Natural killer cell (primary cell): Measurements from ENCODE around the gene INPP5A. TPM values are rescaled to one million over a fixed set of nuclear protein-coding genes. Genes with fewer than 3 reads are reported as not detected.

Experiments
- ATAC-seq, 3 donors: fragments of 150-1000 bp in 2 of 3; fragments of 200-7000 bp in 1 of 3; cut with Tn5 transposase; 1 replicate in 1 of 3; 2 replicates in 2 of 3; pipeline ENCODE4 v1.10.0; 2021; ENCODE audit warnings: mild to moderate bottlenecking in 2 of 3, moderate library complexity in 2 of 3
- DNase-seq, 2 donors: peaks; one replicate each; pipeline versions ENCODE4 v3.0.0 to v3.0.0-alpha.2; 2013 to 2021; ENCODE audit warnings: mixed read lengths in 1 of 2
- H3K27ac ChIP-seq: one replicate; pipeline ENCODE4 v1.5.1; 2013; ENCODE audit warnings: mild to moderate bottlenecking, low read length
- H3K27me3 ChIP-seq: one replicate; pipeline ENCODE4 v1.6.1; 2013; ENCODE audit warnings: low read length; ENCODE audit not compliant: control insufficient read depth, insufficient read depth
- H3K36me3 ChIP-seq: one replicate; pipeline ENCODE4 v1.6.1; 2013; ENCODE audit warnings: low read length; ENCODE audit not compliant: control insufficient read depth, insufficient read depth
- H3K4me1 ChIP-seq: one replicate; pipeline ENCODE4 v1.6.1; 2013; ENCODE audit warnings: low read length; ENCODE audit not compliant: control insufficient read depth, insufficient read depth
- H3K4me3 ChIP-seq: one replicate; pipeline ENCODE4 v1.5.1; 2013; ENCODE audit warnings: low read length
- H3K9me3 ChIP-seq: one replicate; pipeline ENCODE4 v1.6.1; 2013; ENCODE audit warnings: low read length; ENCODE audit not compliant: control insufficient read depth, insufficient read depth
- H3K27ac Mint-ChIP-seq, 2 donors: one replicate each; pipeline ENCODE4 v1.8.0; 2022; ENCODE audit warnings: mild to moderate bottlenecking in 2 of 2, mixed read lengths in 2 of 2, moderate library complexity in 1 of 2
- H3K27me3 Mint-ChIP-seq, 2 donors: one replicate each; pipeline ENCODE4 v1.8.0; 2022; ENCODE audit warnings: low read depth in 2 of 2, mixed read lengths in 2 of 2
- H3K36me3 Mint-ChIP-seq: one replicate; pipeline ENCODE4 v1.8.0; 2022; ENCODE audit warnings: mixed read lengths
- H3K4me1 Mint-ChIP-seq, 2 donors: one replicate each; pipeline ENCODE4 v1.8.0; 2022; ENCODE audit warnings: mixed read lengths in 2 of 2
- H3K4me3 Mint-ChIP-seq: one replicate; pipeline ENCODE4 v1.8.0; 2022; ENCODE audit warnings: mild to moderate bottlenecking, moderate library complexity, mixed read lengths
- H3K9me3 Mint-ChIP-seq, 2 donors: one replicate each; pipeline ENCODE4 v1.8.0; 2022; ENCODE audit warnings: mixed read lengths in 2 of 2
- WGBS: methylation state at CpG from one replicate; pipeline ENCODE4 v1.1.7; 2013; ENCODE audit warnings: missing lambda C conversion rate; ENCODE audit not compliant: insufficient coverage; 5-methylcytosine and 5-hydroxymethylcytosine counted together
- intact Hi-C: fragments of 100-400 bp; cut with micrococcal nuclease; formaldehyde crosslinking; loops from one replicate; pipeline ENCODE4 v1.14.2; 2022
- total RNA-seq, 4 donors: library from RNA; stranded (reverse); fragments of 120-200 nt in 1 of 4; gene quantifications; one replicate each; pipeline versions ENCODE4 v1.2.3 to v1.2.4, GENCODE V29; 2013 to 2022
- TF ChIP-seq, protein P1 (sequence below): fragments of 200-600 bp; IDR thresholded peaks from one replicate; pipeline ENCODE4 v1.8.0; 2022; ENCODE audit warnings: antibody characterized with exemption

The INPP5A gene
- total RNA-seq, 3 donors from 2014 or later (not counting 1 experiment from before 2014, with no cell fraction given), result 12.6 to 38.6 (median 18.6) TPM

GRCh38 chr10:132660385-132660784 is 122.8 kb downstream of the INPP5A start:
- no peaks in the 10 kb centered on the region for H3K36me3 Mint-ChIP-seq
- H3K27ac Mint-ChIP-seq, result no peak overlapping the region
- WGBS, result 88% methylated on average over 3 of the region's 3 CpGs
- Histone ChIP-seq H3K4me3 (no peak overlapping the region), H3K9me3 (no peaks in the 10 kb centered on the region), H3K27ac (no peak overlapping the region), H3K27me3 (no peaks in the 10 kb centered on the region), H3K36me3 (no peaks in the 10 kb centered on the region), H3K4me1 (no peaks in the 10 kb centered on the region)
- ATAC-seq, result no peak
- TF ChIP-seq, protein P1, sequence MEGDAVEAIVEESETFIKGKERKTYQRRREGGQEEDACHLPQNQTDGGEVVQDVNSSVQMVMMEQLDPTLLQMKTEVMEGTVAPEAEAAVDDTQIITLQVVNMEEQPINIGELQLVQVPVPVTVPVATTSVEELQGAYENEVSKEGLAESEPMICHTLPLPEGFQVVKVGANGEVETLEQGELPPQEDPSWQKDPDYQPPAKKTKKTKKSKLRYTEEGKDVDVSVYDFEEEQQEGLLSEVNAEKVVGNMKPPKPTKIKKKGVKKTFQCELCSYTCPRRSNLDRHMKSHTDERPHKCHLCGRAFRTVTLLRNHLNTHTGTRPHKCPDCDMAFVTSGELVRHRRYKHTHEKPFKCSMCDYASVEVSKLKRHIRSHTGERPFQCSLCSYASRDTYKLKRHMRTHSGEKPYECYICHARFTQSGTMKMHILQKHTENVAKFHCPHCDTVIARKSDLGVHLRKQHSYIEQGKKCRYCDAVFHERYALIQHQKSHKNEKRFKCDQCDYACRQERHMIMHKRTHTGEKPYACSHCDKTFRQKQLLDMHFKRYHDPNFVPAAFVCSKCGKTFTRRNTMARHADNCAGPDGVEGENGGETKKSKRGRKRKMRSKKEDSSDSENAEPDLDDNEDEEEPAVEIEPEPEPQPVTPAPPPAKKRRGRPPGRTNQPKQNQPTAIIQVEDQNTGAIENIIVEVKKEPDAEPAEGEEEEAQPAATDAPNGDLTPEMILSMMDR, result no peak
- H3K4me3 Mint-ChIP-seq, result no peak overlapping the region
- intact Hi-C loops, result no loop called here
- H3K27me3 Mint-ChIP-seq, result no peaks in the 10 kb centered on the region
- peaks cover 4 to 7% of the 10 kb centered on the region in 2 donors for H3K4me1 Mint-ChIP-seq
- DNase-seq, result no peak
- H3K9me3 Mint-ChIP-seq, result no peaks in the 10 kb centered on the region

DNA sequence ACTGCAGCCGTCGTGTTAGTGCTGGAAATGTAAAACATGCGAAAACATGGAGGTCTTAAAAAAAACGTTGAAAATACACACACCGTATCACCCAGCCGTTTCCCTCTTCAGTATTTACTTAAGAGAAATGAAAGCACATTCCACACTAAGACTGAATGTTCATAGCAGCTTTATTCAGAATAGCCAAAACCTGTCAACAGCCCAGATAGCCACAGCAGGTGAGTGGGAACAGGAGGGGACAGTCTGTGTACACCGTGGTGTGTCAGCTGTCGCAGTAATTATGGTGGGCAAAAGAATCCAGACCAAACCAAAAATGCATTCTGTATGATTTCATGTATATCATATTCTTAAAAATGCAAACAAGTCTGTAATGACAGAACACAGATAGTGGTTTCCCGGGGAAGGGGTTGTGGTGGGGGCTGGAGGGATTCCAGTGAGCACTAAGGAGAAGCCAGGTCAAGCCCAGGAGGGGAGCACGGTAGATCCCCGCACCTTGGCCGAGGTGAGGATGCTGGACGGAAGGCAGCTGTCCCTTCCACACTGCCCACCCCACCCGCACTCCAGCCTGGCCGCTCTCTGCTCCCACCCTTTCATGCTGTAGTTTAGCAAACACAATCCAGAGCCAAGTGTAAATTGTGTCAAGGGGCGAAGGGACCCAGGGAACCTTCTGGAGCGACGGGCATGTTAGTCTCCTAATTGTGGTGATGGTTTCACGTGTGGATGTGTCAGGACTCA is 124.8 kb downstream of the INPP5A start:
- Histone ChIP-seq H3K4me1 (no peaks in the 10 kb centered on the region), H3K9me3 (no peaks in the 10 kb centered on the region), H3K36me3 (no peaks in the 10 kb centered on the region), H3K4me3 (no peak overlapping the region), H3K27me3 (no peaks in the 10 kb centered on the region), H3K27ac (no peak overlapping the region)
- Mint-ChIP-seq H3K9me3 (no peaks in the 10 kb centered on the region), H3K27me3 (no peaks in the 10 kb centered on the region), H3K36me3 (no peaks in the 10 kb centered on the region), H3K4me3 (no peak overlapping the region), H3K4me1 (peaks cover 4 to 7% of the 10 kb centered on the region in 2 donors), H3K27ac (no peak overlapping the region)
- WGBS, result 89% methylated on average over 18 of the region's 19 CpGs
- TF ChIP-seq, protein P1, result no peak
- intact Hi-C loops, result no loop called here
- ATAC-seq (no peak), DNase-seq (no peak)

GRCh38 chr10:132663666-132664365 is 126.2 kb downstream of the INPP5A start:
- Mint-ChIP-seq H3K27me3 (no peaks in the 10 kb centered on the region), H3K27ac (no peak overlapping the region), H3K36me3 (no peaks in the 10 kb centered on the region), H3K4me1 (peaks cover 4 to 7% of the 10 kb centered on the region in 2 donors), H3K4me3 (no peak overlapping the region), H3K9me3 (no peaks in the 10 kb centered on the region)
- H3K9me3 ChIP-seq, result no peaks in the 10 kb centered on the region
- H3K27ac ChIP-seq, result no peak overlapping the region
- DNase-seq (no peak), ATAC-seq (no peak)
- H3K36me3 ChIP-seq, result no peaks in the 10 kb centered on the region
- WGBS, result 96% methylated on average over 29 of the region's 29 CpGs
- no peak overlapping the region for H3K4me3 ChIP-seq
- no peaks in the 10 kb centered on the region for H3K27me3 ChIP-seq
- TF ChIP-seq, protein P1, result no peak
- H3K4me1 ChIP-seq, result no peaks in the 10 kb centered on the region
- intact Hi-C loops, result no loop called here
